HFF-Myc (cell line): ENCODE measurements around the gene ARHGAP42.

Experiments
- DNase-seq: peaks from one replicate; pipeline ENCODE4 v3.0.0-alpha.2; 2011; ENCODE audit warnings: low read depth; ENCODE audit errors: extremely low read depth
- H3K4me3 ChIP-seq: replicated peaks from 2 replicates; pipeline ENCODE4 v1.5.1; 2011; ENCODE audit warnings: low read depth, mild to moderate bottlenecking, control low read depth, low read length
- CTCF ChIP-seq: IDR thresholded peaks from 2 replicates; pipeline ENCODE4 v1.5.1; 2012; ENCODE audit warnings: mild to moderate bottlenecking, low read depth, low read length, control low read depth; ENCODE audit errors: missing control alignments

Gene ARHGAP42

GRCh38 chr11:100936781-100937180 lies 249.7 kb downstream of the ARHGAP42 start:
- TF ChIP-seq CTCF, result no peak
- no peak for DNase-seq
- H3K4me3 ChIP-seq, result no peak overlapping the region

- H3K4me3 ChIP-seq, result no peak overlapping the region
- DNase-seq, result no peak
- TF ChIP-seq CTCF, result no peak
Measured at GRCh38 chr11:100939571-100939970, 252.5 kb downstream of the ARHGAP42 start.

DNA sequence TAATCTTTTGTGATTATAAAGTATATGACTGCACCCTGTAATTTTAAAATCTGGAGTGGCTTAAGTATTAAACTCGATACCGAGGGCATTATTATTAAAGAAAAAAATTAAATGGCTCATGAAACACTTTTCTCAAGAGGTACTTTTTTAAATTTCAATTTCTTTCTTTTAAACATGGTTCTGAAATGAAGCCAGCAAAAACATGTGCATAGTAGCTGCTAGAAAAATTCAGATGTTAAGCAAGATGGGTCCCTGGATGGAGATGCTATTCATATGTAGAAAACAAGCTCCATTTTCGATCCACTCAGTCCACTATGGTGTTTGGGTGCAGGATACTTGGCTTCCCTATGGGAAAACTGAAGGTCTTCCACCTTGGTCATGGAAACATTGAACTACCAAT lies 253.0 kb downstream of the ARHGAP42 start:
- no peak overlapping the region for H3K4me3 ChIP-seq
- DNase-seq, result no peak
- TF ChIP-seq CTCF, result no peak

DNA sequence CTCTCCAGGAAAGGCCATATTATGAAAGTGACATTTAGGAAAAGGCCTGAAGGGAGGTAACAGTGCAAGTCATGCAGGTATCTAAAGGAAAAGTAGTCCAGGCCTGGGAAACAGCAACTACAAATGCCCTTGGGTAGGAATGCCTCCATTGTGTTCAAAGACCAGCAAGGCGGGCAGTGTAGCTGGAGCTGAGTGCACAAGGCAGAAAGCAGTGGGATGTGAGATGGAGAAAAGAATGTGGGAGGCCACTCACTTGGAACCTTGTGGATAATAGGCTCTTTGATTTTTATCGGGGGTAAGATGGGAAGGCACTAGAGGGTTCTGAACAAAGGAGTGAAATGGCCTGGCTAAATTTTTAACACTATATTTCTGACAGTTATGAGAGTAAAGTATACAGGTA lies 253.9 kb downstream of the ARHGAP42 start:
- no peak for TF ChIP-seq CTCF
- no peak for DNase-seq
- H3K4me3 ChIP-seq, result no peak overlapping the region

- DNase-seq, result no peak
- TF ChIP-seq CTCF, result no peak
- H3K4me3 ChIP-seq, result no peak overlapping the region
Measured at GRCh38 chr11:100942016-100942415, 254.9 kb downstream of the ARHGAP42 start.

DNA sequence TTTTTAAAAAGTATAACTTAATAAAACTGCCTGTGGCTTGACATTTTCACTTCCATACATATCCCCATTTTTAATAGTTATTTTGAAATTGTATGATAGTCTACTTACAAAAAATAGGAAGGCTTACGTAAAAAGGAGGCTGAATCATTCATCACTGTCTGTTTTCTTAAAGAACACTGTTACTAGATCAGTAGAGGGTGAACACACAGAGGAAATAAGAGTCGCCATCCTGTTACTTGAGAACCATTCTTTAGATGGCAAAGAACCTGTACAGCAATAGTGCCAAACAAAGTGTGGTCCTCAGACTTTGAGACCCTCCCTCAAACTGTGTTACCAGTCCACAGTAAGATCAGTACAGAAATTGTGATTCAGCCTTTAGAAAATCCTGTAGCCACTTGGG lies 261.8 kb downstream of the ARHGAP42 start:
- H3K4me3 ChIP-seq, result no peak overlapping the region
- no peak for DNase-seq
- TF ChIP-seq CTCF, result no peak

- TF ChIP-seq CTCF, result no peak
- no peak overlapping the region for H3K4me3 ChIP-seq
- DNase-seq, result no peak
Measured at GRCh38 chr11:100949443-100949842, 262.4 kb downstream of the ARHGAP42 start.
